OCI-LY1 (cell line): ENCODE data around the gene C19orf85.

ENCODE experiments used
- EZH2 ChIP-seq: fragments of 200-600 bp; sonication (generic), shearing (Covaris generic); IDR thresholded peaks from 2 replicates; pipeline ENCODE4 v1.8.0; 2017; ENCODE audit warnings: borderline replicate concordance, mixed run types, mild to moderate bottlenecking, antibody characterized with exemption, low read length, moderate library complexity, mixed read lengths
- TF ChIP-seq, protein P1 (sequence below): fragments of 200-600 bp; sonication (generic), shearing (Covaris generic); IDR thresholded peaks from 2 replicates; pipeline ENCODE4 v1.5.1; 2017; ENCODE audit warnings: mild to moderate bottlenecking, antibody characterized with exemption, low read length, moderate library complexity, mixed read lengths

- TF ChIP-seq, protein P1, sequence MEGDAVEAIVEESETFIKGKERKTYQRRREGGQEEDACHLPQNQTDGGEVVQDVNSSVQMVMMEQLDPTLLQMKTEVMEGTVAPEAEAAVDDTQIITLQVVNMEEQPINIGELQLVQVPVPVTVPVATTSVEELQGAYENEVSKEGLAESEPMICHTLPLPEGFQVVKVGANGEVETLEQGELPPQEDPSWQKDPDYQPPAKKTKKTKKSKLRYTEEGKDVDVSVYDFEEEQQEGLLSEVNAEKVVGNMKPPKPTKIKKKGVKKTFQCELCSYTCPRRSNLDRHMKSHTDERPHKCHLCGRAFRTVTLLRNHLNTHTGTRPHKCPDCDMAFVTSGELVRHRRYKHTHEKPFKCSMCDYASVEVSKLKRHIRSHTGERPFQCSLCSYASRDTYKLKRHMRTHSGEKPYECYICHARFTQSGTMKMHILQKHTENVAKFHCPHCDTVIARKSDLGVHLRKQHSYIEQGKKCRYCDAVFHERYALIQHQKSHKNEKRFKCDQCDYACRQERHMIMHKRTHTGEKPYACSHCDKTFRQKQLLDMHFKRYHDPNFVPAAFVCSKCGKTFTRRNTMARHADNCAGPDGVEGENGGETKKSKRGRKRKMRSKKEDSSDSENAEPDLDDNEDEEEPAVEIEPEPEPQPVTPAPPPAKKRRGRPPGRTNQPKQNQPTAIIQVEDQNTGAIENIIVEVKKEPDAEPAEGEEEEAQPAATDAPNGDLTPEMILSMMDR, result no peak
- no peak for TF ChIP-seq EZH2
Measured at GRCh38 chr19:55433292-55433691, 31.3 kb downstream of the C19orf85 start.
